Naive thymus-derived CD4-positive, alpha-beta T cell (primary cell): Measurements from ENCODE around the gene CEP63. TPM values are rescaled to one million over a fixed set of nuclear protein-coding genes. Genes with fewer than 3 reads are reported as not detected.

Source experiments
- ATAC-seq: fragments of 150-1000 bp; cut with Tn5 transposase; 2 replicates; pipeline ENCODE4 v1.10.0; 2021; ENCODE audit warnings: mild to moderate bottlenecking, moderate library complexity
- CTCF ChIA-PET: fragments of 350-600 bp; sonication (Branson Sonifier 250); formaldehyde crosslinking; loops from one replicate; lab custom pipeline; 2021; ENCODE audit warnings: antibody characterized with exemption; lab: Charles Lee
- POLR2A ChIA-PET: fragments of 350-600 bp; sonication (Branson Sonifier 250); formaldehyde crosslinking; loops from one replicate; lab custom pipeline; 2021; ENCODE audit warnings: antibody characterized with exemption, inconsistent platforms; lab: Charles Lee
- DNase-seq, 9 donors: peaks; one replicate each; pipeline versions ENCODE4 v3.0.0 to v3.0.0-alpha.2; 2020 to 2022; ENCODE audit warnings: mixed read lengths in 1 of 9
- H3K27ac ChIP-seq: one replicate; pipeline ENCODE4 v1.7.0; 2013; ENCODE audit warnings: mild to moderate bottlenecking, low read depth, low read length, moderate library complexity
- H3K27me3 ChIP-seq, 2 donors: one replicate each; pipeline ENCODE4 v1.7.0; 2013; ENCODE audit warnings: low read length in 2 of 2, mild to moderate bottlenecking in 2 of 2, moderate library complexity in 2 of 2; ENCODE audit not compliant: control insufficient read depth in 2 of 2, insufficient read depth in 2 of 2
- H3K36me3 ChIP-seq, 3 experiments: 1 replicate in 2 of 3; 2 replicates in 1 of 3; pipeline ENCODE4 v1.7.0; 2013; ENCODE audit warnings: low read length in 3 of 3, mild to moderate bottlenecking in 3 of 3, moderate library complexity in 1 of 3; ENCODE audit not compliant: insufficient read depth in 3 of 3, control insufficient read depth in 2 of 3
- H3K4me1 ChIP-seq, 2 donors: one replicate each; pipeline ENCODE4 v1.7.0; 2013; ENCODE audit warnings: low read length in 2 of 2, mild to moderate bottlenecking in 2 of 2, moderate library complexity in 1 of 2; ENCODE audit not compliant: control insufficient read depth in 2 of 2, insufficient read depth in 2 of 2
- H3K4me3 ChIP-seq: 2 replicates; pipeline ENCODE4 v1.7.0; 2013; ENCODE audit warnings: mild to moderate bottlenecking, low read length
- H3K9me3 ChIP-seq, 3 experiments: 1 replicate in 2 of 3; 2 replicates in 1 of 3; pipeline ENCODE4 v1.7.0; 2013; ENCODE audit warnings: low read length in 3 of 3; ENCODE audit not compliant: control insufficient read depth in 2 of 3
- H3K27ac Mint-ChIP-seq, 9 donors: one replicate each; pipeline ENCODE4 v1.8.0; 2020 to 2022; ENCODE audit warnings: mixed read lengths in 9 of 9, mild to moderate bottlenecking in 8 of 9, moderate library complexity in 5 of 9, inconsistent platforms in 2 of 9
- H3K27me3 Mint-ChIP-seq, 5 donors: one replicate each; pipeline ENCODE4 v1.8.0; 2021 to 2022; ENCODE audit warnings: mixed read lengths in 5 of 5, mild to moderate bottlenecking in 1 of 5
- H3K36me3 Mint-ChIP-seq, 5 donors: one replicate each; pipeline ENCODE4 v1.8.0; 2020 to 2022; ENCODE audit warnings: mixed read lengths in 5 of 5, mild to moderate bottlenecking in 3 of 5, inconsistent platforms in 1 of 5
- H3K4me1 Mint-ChIP-seq, 7 donors: one replicate each; pipeline ENCODE4 v1.8.0; 2020 to 2022; ENCODE audit warnings: mixed read lengths in 7 of 7, mild to moderate bottlenecking in 3 of 7, inconsistent platforms in 1 of 7
- H3K4me3 Mint-ChIP-seq, 10 donors: one replicate each; pipeline ENCODE4 v1.8.0; 2020 to 2022; ENCODE audit warnings: mild to moderate bottlenecking in 10 of 10, mixed read lengths in 10 of 10, moderate library complexity in 6 of 10, inconsistent platforms in 2 of 10
- H3K9me3 Mint-ChIP-seq, 11 donors: one replicate each; pipeline ENCODE4 v1.8.0; 2020 to 2022; ENCODE audit warnings: mixed read lengths in 11 of 11, mild to moderate bottlenecking in 4 of 11, inconsistent platforms in 1 of 11, moderate library complexity in 1 of 11
- intact Hi-C, 2 donors: fragments of 100-400 bp; cut with micrococcal nuclease; formaldehyde crosslinking; loops; one replicate each; pipeline ENCODE4 v1.15.1; 2023
- polyA plus RNA-seq, 2 donors: library from polyadenylated mRNA; unstranded; fragments of 300-500 nt; fragmentation: Illumina TruSeq; gene quantifications; one replicate each; pipeline ENCODE4 v1.2.3, GENCODE V29; 2021
- total RNA-seq, 6 experiments: library from RNA in 5 of 6; stranded (reverse) in 5 of 6; gene quantifications; 1 replicate in 5 of 6; 2 replicates in 1 of 6; pipeline ENCODE4 v1.2.3 and lab custom pipeline; 2021 to 2026

CEP63 gene
- total and polyA plus RNA-seq, 7 experiments from 2014 or later, result 21.1 to 56.3 (median 26.4) TPM

DNA sequence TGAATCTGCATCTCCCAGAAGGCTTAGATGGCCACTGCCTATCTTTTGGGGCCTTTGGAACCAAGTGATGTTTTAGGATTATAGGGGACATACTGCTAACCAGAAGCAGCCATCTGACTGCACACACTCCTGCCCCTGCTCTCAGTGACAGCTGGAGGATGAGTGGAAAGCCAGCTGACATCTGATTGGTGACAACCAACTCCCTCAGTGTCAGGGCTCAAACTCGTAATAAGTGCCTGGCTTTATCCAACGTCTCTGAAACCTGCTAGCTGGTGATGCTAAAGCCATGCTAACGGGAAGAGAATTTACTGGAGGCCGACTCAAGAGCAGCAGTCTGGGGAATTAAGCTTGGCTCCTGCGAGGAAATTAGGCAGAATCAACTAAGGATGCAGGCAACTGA, 129.9 kb downstream of the CEP63 start:
- Mint-ChIP-seq H3K4me1 (peaks cover 0 to 1% (median 0%) of the 10 kb centered on the region in 7 donors), H3K9me3 (no peaks in the 10 kb centered on the region), H3K27ac (no peak overlapping the region), H3K27me3 (no peaks in the 10 kb centered on the region), H3K4me3 (no peak overlapping the region), H3K36me3 (no peaks in the 10 kb centered on the region)
- intact Hi-C loops, result no loop called here
- H3K27me3 ChIP-seq, result no peaks in the 10 kb centered on the region
- H3K27ac ChIP-seq, result no peak overlapping the region
- H3K36me3 ChIP-seq, result no peaks in the 10 kb centered on the region
- ATAC-seq, result no peak
- no peak overlapping the region for H3K4me3 ChIP-seq
- H3K4me1 ChIP-seq, result no peaks in the 10 kb centered on the region
- no peaks in the 10 kb centered on the region for H3K9me3 ChIP-seq
- ChIA-PET CTCF (no interaction called here), POLR2A (no interaction called here)
- DNase-seq, result no peak

DNA sequence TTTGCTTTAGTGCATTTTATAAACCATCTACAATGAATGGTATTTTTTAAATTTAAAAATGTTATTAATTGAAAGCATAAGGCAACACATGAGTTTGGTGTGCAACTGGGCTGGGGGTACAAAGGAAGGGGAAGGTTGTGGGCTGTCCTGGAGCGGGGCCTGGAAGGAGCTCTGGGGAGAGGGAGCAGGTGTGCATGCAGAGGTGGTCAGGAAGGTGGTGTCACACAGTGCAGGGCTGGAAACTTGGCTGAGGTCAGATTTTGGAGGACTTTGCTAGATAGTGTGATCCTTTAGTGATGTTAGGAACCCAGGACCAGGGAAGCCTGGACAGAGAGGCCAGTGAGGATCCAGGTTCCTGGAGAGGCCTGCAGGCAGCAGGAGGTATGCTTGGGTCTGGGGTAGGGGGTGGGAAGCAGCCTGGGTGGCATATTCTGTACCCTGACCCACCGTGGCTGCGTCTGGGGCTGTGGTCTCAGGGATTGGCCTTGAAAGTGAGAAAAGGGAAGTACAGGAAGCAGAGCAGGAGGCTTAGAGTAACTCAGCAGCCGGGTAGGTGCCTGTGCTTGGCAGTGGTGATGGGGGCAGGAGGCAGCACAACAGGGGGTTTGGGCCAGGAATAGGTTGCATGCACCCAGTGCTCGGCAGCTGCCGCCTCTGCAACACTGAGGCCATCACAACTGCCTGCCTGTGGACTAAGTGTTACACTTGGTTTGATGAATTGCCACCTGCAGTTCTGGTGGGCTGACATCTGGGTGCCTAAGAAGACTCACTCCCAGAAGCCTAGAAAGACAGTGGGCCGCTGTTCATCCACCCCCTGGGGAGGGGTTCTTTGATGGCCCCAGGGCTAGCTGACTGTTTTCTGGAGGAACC, 132.0 kb downstream of the CEP63 start:
- Mint-ChIP-seq H3K27ac (no peak overlapping the region), H3K9me3 (no peaks in the 10 kb centered on the region), H3K27me3 (no peaks in the 10 kb centered on the region), H3K4me1 (no peaks in the 10 kb centered on the region), H3K36me3 (no peaks in the 10 kb centered on the region), H3K4me3 (no peak overlapping the region)
- Histone ChIP-seq H3K27me3 (no peaks in the 10 kb centered on the region), H3K27ac (no peak overlapping the region), H3K9me3 (no peaks in the 10 kb centered on the region), H3K4me3 (no peak overlapping the region), H3K36me3 (no peaks in the 10 kb centered on the region), H3K4me1 (no peaks in the 10 kb centered on the region)
- CTCF ChIA-PET, result no interaction called here
- ATAC-seq (no peak), DNase-seq (no peak)
- POLR2A ChIA-PET, result no interaction called here
- intact Hi-C loops, result no loop called here

DNA sequence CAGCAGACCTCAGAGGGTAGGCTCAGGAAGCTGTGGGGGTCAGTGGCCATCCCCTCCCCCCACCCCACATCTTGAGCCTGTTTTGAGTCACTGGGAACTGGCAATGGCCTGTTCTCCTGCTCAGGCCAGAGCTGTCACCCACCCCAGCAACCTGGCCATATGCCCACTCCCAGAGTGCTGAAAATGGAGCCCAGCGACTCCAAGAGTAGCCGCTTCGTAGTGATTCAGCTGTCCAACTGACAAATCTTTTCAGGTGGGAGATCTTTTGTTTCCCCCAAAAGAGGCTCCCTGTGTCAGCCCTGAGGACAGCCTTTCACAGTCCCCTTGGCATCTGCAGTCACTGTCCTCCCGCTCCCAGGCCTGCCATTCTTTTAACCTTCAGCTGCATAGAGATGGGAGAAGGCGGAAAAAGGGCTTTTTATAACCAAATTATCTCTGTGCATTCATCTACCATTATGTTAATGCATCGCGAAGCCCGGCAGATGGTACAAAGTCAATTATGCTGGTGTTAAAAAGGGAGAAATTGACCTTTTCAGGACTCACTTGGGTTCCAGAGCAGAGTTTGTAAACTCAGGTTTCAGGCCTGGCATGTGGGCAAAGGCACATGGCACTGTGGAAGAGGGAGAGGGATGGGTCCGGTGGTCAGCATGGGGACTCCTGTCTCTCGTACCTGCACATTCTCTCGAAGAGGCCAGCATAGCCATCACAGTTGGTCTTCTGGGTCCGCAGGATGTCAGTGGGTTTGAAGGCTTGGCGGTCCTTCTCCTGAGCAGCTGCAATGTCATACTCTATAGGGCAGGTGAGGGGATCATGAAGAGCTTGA, 132.8 kb downstream of the CEP63 start:
- Mint-ChIP-seq H3K27me3 (no peaks in the 10 kb centered on the region), H3K9me3 (no peaks in the 10 kb centered on the region), H3K4me3 (no peak overlapping the region), H3K4me1 (no peaks in the 10 kb centered on the region), H3K36me3 (no peaks in the 10 kb centered on the region), H3K27ac (no peak overlapping the region)
- ChIA-PET POLR2A (no interaction called here), CTCF (no interaction called here)
- Histone ChIP-seq H3K27ac (no peak overlapping the region), H3K9me3 (no peaks in the 10 kb centered on the region), H3K4me3 (no peak overlapping the region), H3K4me1 (no peaks in the 10 kb centered on the region), H3K27me3 (no peaks in the 10 kb centered on the region), H3K36me3 (no peaks in the 10 kb centered on the region)
- intact Hi-C loops, result no loop called here
- DNase-seq (no peak), ATAC-seq (no peak)

DNA sequence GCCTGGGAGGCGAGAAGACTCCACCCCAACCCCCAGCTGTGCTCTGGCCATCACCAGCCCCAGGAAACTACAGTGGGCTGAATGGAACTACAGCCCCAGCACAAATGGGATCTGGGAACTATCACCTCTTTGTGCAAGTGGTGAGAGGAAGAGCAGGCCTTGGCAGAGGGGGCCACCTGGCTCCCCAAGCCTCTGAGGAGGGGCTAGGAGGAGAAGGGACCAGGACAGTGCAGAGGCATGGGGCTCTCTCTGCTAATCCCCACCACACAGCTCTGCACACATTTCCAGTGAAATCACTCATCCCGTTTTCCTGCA, 133.4 kb downstream of the CEP63 start:
- no peaks in the 10 kb centered on the region for H3K9me3 ChIP-seq
- no peaks in the 10 kb centered on the region for H3K36me3 Mint-ChIP-seq
- ATAC-seq (no peak), DNase-seq (no peak)
- H3K9me3 Mint-ChIP-seq, result no peaks in the 10 kb centered on the region
- H3K4me3 ChIP-seq, result no peak overlapping the region
- POLR2A ChIA-PET, result no interaction called here
- H3K36me3 ChIP-seq, result no peaks in the 10 kb centered on the region
- no peaks in the 10 kb centered on the region for H3K4me1 Mint-ChIP-seq
- no peak overlapping the region for H3K4me3 Mint-ChIP-seq
- CTCF ChIA-PET, result interaction anchor here (0.7 kb wide), 1 partner anchor 11 kb away, joined by 3 read pairs; no protein-coding TSS in a partner anchor
- intact Hi-C loops, result no loop called here
- no peaks in the 10 kb centered on the region for H3K4me1 ChIP-seq
- no peak overlapping the region for H3K27ac ChIP-seq
- no peaks in the 10 kb centered on the region for H3K27me3 Mint-ChIP-seq
- H3K27ac Mint-ChIP-seq, result no peak overlapping the region
- H3K27me3 ChIP-seq, result no peaks in the 10 kb centered on the region

DNA sequence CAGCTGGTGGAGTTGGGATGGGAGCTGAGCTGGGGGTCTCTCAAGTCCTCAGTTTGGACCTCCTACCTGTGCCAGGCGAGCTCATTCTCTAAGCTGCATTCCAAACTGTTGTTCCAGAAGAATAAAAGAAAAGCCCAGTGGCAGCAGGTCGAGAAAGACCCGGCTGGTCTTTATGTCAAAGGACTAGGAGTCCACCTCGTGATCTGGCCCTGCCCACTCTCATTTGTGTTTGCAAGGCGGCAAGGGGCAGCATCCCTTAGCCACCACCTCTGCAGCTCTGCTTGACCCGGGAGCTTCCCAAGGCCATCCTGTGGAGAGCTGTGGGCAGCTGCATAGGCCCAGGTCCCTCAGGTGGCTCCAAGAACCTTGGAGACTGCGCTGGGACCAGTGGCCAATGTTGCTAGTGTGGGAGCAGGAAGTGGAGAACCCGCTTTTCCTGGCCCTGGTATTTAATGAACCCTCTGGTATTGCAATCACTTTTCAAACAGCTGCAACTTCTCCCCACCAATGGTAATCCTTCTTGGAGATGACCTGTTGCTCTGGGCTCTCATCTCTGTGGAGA, 134.1 kb downstream of the CEP63 start:
- H3K27ac Mint-ChIP-seq, result no peak overlapping the region
- no peaks in the 10 kb centered on the region for H3K27me3 ChIP-seq
- ATAC-seq (no peak), DNase-seq (no peak)
- no peaks in the 10 kb centered on the region for H3K36me3 Mint-ChIP-seq
- H3K9me3 Mint-ChIP-seq, result no peaks in the 10 kb centered on the region
- no peaks in the 10 kb centered on the region for H3K27me3 Mint-ChIP-seq
- intact Hi-C loops, result no loop called here
- H3K4me3 Mint-ChIP-seq, result no peak overlapping the region
- H3K4me3 ChIP-seq, result no peak overlapping the region
- no peak overlapping the region for H3K27ac ChIP-seq
- ChIA-PET CTCF (interaction anchor here (0.7 kb wide), 1 partner anchor 11 kb away, joined by 3 read pairs; no protein-coding TSS in a partner anchor), POLR2A (no interaction called here)
- H3K36me3 ChIP-seq, result no peaks in the 10 kb centered on the region
- H3K4me1 Mint-ChIP-seq, result no peaks in the 10 kb centered on the region
- H3K4me1 ChIP-seq, result no peaks in the 10 kb centered on the region
- no peaks in the 10 kb centered on the region for H3K9me3 ChIP-seq

DNA sequence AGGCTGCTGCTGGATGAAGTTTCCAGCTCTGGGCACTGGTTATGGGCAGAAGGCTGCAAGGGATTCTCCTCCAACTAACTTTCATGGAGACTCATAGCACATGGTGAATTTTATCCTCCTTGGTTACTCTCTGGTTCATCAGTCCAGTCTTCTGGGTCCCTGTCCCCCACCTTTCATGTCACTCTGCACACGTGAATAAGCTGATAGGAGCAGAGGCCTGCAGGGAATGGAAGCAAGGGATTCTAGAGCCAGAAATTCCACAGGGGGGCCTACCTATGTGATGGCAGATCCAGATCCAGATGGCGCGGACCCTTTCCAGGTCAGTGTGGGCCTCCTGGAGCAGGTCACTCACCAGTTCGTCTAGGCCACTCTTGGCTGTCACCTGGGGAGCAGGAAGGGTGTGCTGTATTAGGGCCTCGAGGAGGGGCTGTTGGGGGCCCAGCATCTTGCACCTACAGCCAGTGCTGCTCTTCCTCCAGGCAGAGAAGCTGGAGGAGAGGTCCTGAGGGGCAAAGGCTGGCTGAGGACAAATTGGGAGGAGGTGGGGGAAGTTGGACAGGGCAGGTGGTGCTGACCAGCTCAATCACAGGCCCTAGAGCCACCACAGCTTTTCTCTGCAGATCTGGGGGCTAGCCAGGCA, 134.7 kb downstream of the CEP63 start:
- Histone ChIP-seq H3K4me1 (no peaks in the 10 kb centered on the region), H3K27me3 (no peaks in the 10 kb centered on the region), H3K36me3 (no peaks in the 10 kb centered on the region), H3K27ac (no peak overlapping the region), H3K4me3 (no peak overlapping the region), H3K9me3 (no peaks in the 10 kb centered on the region)
- no peaks in the 10 kb centered on the region for H3K4me1 Mint-ChIP-seq
- intact Hi-C loops, result no loop called here
- ChIA-PET POLR2A (no interaction called here), CTCF (no interaction called here)
- DNase-seq (no peak), ATAC-seq (no peak)
- H3K36me3 Mint-ChIP-seq, result no peaks in the 10 kb centered on the region
- H3K4me3 Mint-ChIP-seq, result no peak overlapping the region
- H3K27me3 Mint-ChIP-seq, result peaks cover 0 to 3% (median 0%) of the 10 kb centered on the region in 5 donors
- H3K27ac Mint-ChIP-seq, result no peak overlapping the region
- no peaks in the 10 kb centered on the region for H3K9me3 Mint-ChIP-seq
